Ureter (tissue), 1 donor: ENCODE data around the gene CBFA2T3. TPM values are rescaled to one million over a fixed set of nuclear protein-coding genes. Genes with fewer than 3 reads are reported as not detected.

ENCODE experiments used
- DNase-seq: peaks from one replicate; pipeline ENCODE4 v3.0.0-alpha.2; 2020; ENCODE audit warnings: low spot score
- total RNA-seq: library from RNA; stranded (reverse); gene quantifications from one replicate; pipeline ENCODE4 v1.2.4, GENCODE V29; 2023
- donor health status: DM: yes; HTN: yes; CAD: no.

CBFA2T3 gene
- total RNA-seq, 1 donor from 2014 or later = 11.2 TPM

DNA sequence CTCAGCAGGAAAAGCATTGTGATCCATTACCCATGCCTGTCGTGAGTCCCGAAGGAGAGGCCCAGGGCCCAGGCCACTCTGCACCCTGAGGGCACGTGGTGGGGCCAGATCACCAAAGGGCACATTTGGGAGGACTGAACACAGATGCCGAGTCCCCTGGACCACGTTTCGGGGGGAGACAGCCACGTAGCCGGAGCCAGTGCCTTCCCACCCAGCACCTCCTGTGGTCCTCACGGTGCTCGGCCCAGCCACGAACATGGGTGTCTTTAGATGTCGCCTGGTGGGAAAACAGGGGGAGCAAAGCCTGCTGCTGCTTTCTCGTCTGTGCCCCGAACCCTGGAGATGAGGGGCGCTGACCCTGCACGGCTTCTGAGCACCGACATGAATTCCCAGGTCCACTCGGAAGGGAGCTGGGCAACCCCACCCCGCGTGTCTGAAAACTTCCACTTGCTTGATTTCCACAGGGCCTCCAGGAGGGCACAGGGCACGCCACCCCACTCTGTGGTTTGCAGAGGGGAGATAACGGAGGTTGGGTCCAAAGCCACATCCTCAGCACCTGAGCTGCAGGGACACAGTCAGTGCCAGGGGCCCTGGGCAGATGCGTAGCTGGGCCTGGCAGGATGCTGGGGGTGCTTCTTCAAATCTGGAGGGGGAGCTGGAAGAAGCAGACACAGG is 14.4 kb downstream of the CBFA2T3 start:
- DNase-seq = no peak

DNA sequence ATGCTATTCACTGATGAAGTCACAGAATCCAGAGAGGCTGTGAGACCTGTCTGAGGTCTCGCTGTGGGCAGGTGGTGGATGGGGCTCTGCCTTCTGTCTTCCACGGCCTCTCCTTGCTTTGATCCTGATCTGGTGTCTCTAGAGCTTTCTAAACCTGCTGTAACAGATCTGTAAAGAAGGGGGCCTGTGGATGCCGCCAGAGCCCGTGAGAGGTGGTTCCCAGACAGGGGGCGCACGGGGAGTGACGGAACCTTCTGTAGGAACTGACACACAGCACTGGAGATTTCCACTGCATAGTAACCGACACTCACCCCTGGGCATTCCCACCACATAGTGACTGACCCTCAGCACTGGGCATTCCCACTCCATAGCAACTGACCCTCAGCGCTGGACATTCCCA is 16.0 kb downstream of the CBFA2T3 start:
- DNase-seq = no peak

DNA sequence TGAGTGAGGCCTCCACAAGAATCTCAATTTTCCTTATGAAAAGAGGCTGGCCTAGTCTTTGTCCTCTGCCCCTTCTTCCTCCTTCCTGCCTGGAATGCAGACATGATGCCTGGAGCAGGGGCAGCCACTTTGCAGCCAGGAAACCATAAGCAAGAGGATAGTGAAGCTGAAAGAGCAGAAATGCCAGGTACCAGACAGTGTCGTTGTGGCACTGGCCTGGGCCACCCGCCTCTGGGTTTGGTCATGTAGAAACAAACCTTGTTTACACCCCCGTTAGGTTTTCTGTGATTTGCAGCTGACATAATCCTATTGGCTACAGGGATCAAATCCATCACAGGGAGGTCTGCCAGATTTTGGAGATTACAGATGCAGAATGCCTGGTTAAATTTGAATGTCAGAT is 16.5 kb downstream of the CBFA2T3 start:
- DNase-seq = no peak

DNA sequence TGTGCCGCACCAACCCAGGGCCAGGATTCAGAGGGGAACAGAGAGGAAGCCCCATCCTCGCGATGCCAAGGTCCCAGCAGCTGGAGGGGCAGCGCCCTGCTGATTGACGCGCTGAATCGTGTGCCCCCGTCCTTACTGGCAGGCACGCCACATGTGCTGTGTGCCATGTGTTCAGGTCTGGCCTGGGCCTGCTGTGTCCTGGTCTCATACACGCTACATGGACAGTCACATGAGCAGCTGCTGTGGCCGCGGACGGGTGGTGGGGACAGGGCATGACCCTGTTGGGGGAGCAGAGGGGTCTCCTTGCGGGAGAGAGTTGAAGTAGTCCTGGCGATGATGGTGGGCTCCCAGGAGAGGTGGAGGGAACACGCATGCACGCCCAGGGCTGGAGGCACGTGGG is 18.0 kb downstream of the CBFA2T3 start:
- no peak for DNase-seq

- no peak for DNase-seq
Observed at GRCh38 chr16:88957887-88958577, 19.0 kb downstream of the CBFA2T3 start.

DNA sequence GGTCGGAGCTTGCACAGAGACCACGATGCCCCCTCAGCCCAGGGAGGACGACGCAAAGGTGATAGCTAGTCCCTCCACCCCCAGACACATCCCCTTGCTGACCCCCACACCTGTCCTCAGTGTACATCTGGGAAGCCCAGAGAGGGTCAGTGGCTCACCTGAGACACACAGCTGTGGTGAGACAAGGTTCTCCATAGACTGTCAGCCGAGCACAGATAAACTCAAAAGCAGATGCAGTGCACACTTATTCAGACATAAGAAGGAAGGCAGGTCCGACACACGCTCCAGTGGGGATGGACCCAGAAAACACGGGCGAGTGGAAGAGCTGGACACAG is 19.6 kb downstream of the CBFA2T3 start:
- no peak for DNase-seq

DNA sequence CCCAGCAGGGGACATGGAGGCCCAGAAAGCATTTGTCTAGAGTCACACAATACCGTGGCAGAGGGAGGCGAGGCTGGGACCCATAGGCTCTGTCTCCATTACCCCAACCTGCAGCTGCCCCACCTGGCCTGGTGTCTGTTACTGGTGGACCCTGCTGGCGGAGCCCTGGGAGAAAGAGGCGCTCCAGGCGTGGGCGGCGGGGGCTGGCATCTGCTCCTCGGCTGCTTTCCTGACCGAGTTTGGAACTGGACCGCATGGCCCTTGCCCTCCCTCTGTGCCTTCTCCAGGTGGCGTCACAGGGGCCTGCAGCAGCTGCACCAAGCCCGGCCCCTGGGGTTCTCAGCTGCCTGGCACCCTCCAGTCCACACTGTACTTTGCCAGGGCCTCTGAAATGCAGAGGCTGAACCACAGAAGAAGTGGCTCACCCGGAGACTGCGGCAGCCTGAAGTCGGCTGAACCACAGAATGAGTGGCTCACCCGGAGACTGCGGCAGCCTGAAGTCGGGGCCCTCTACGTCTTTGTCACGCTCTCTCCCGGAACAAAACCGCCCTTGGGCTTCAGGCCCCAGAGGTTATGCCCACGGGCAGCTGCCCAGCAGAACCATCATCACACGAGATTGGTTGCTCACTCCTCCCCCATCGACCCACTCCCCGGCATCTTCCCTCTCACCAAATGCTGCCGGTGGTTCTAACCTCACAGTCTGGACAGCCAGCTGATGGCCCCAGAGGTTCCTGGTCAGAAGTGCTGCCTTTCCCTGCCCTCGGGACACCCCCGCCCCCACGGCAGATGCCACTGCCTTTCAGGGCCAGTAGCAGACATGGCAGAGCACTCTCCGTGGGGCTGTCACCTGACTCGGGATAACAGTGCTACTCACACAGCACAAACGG is 20.2 kb downstream of the CBFA2T3 start:
- no peak for DNase-seq

- DNase-seq = no peak
Observed at GRCh38 chr16:88955906-88956305, 21.1 kb downstream of the CBFA2T3 start.

GRCh38 chr16:88953003-88953690 is 23.9 kb downstream of the CBFA2T3 start:
- no peak for DNase-seq

DNA sequence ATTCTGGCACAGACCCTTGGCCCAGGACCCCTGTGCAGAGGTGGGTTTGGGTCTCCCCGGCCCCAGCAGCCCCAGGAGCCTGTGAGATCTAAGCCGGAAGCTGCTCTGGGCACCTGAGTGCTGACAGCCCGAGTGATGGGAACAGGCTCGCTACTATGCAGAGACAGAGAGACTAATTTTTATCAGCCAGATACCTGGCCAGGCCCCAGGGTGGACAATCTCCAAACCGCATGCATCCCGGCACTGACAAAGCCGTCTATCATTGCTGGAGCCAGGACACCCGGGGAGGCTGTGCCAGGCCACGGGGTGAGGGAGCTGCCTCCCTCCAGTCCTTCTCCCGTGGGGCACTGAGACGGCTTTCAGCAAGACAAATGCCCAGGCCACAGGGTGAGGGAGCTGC is 25.0 kb downstream of the CBFA2T3 start:
- no peak for DNase-seq

GRCh38 chr16:88951501-88951900 is 25.5 kb downstream of the CBFA2T3 start:
- DNase-seq = no peak

DNA sequence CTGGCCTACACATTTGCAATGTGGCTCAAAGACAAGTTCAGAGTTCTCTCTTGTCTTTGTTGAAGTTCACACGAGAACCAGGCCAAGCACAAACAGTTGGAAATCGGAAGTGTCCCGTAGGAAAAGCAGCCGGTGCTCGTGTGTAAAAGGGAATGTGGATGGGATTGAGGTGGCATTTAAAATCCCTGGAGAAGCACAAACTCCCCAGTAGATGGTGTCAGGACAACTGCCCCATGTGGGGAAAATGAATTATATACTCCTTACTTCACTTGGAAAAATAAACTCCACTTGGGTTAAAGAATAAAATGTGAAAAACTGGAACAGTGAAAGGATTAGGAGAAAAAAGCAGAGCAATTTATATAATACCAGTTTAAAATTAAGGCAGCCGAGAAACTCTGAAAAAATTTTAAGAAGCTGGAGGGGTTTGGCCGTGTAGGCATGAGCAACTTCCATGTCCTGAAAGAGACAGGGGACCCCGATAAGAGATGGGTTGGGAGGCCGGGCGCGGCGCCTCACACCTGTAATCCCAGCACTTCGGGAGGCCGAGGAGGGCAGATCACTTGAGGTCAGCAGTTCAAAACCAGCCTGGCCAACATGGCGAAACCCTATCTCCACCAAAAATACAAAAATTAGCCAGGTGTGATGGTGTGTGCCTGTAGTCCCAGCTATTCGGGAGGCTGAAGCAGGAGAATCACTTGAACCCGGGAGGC is 28.1 kb downstream of the CBFA2T3 start:
- no peak for DNase-seq

DNA sequence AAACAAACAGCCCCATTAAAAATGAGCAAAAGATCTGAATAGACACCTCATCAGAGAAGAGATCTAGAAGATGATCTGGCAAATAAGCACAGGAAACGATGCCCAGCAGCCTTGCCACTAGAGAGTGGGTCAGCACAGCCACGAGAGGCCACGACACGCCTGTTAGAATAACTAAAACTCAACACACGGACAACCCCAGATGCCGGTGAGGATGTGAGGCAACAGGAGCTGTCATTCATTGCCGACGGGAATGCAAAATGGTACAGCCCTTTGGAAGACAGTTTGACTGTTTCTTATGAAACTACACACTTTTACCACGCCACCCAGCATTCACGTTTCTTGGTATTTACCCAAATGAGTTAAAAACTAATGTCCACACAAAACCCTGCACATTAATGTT is 31.5 kb downstream of the CBFA2T3 start:
- DNase-seq = no peak

GRCh38 chr16:88943741-88944140 is 33.3 kb downstream of the CBFA2T3 start:
- no peak for DNase-seq

DNA sequence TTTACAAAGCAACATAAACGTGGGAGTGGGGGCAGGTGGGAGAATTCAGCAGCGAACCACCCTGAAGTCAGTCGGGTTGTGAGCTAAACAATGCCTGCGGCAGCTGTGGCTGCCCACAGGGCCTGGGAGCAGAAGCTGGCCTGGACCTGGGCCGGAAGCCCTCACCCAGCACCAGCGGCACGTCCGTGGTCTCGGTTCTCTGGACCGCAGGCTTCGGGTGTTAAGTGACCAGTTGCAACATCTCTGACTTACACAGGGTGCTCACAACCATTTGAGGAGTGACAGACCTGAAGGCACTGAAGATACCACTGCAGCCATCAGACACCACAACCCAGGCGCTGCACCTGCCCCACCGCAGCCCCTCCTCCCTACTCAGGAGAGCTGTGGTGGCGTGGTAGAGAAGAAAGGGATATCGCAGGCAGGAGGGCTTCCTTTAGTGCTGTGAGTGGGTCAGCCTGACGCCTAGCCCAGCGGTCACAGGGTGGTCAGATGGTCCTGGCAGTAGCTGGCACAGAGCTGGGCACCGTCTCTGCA is 33.8 kb downstream of the CBFA2T3 start:
- no peak for DNase-seq

DNA sequence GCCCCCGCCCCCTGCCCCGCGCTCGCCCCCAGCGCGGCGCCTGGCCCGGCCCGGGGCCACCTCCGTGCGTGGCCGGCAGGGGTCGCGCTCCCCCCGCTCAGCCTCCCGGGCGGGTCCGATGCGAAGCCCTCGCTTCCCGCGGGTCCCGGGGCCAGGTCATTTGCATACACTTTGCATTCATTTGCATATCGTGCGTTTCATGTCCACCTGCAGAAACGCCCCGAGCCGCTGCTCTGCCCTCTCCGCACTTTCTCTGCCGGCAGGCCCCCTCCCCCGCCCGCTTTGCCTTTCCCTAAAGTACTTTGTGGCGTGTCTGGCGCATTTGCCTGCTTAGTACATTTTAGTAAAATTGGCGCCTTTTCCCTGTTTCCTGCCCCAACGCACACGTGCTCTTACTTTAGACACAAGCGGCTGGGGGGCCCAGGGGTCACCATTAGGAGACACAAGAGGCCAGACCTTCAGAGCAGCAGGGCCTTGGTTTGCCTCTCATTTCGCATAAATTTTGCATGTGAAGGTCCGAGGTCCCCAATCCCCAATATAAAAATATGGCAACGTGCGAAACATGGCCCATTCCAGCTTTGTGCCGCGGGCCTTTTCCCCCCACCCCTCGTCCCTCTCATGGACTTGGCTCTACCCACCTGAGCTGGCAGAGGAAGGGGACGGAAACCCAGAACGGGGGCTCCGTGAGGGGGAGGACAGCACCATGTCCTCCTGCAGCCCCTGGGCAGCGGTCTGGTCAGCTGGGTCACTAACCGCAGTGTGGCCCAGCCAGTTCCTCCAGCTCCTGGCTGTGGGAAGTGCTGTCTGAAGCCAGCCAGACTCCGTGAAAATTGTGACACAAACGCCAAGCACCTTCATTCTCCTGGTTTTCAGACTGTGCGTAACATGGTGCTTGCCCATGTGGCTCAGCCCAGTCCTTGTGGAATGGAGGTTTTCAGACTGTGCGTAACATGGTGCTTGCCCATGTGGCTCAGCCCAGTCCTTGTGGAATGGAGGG is 34.8 kb downstream of the CBFA2T3 start:
- DNase-seq = no peak

- no peak for DNase-seq
Observed at GRCh38 chr16:88940862-88941817, 35.9 kb downstream of the CBFA2T3 start.

- no peak for DNase-seq
Observed at GRCh38 chr16:88939972-88940861, 36.8 kb downstream of the CBFA2T3 start.
